NCI-H2107 treated with DMSO at 0.1 percent for 48 hours (cell line): ENCODE data around the gene SART1.
A peak's percentile ranks its signal among the peaks of the same experiment; 100 is the strongest.

Source experiments
- DNase-seq: peaks from one replicate; lab custom pipeline; 2025; ENCODE audit not compliant: unreplicated experiment; lab: John Stamatoyannopoulos, UW

Gene SART1, protein sequence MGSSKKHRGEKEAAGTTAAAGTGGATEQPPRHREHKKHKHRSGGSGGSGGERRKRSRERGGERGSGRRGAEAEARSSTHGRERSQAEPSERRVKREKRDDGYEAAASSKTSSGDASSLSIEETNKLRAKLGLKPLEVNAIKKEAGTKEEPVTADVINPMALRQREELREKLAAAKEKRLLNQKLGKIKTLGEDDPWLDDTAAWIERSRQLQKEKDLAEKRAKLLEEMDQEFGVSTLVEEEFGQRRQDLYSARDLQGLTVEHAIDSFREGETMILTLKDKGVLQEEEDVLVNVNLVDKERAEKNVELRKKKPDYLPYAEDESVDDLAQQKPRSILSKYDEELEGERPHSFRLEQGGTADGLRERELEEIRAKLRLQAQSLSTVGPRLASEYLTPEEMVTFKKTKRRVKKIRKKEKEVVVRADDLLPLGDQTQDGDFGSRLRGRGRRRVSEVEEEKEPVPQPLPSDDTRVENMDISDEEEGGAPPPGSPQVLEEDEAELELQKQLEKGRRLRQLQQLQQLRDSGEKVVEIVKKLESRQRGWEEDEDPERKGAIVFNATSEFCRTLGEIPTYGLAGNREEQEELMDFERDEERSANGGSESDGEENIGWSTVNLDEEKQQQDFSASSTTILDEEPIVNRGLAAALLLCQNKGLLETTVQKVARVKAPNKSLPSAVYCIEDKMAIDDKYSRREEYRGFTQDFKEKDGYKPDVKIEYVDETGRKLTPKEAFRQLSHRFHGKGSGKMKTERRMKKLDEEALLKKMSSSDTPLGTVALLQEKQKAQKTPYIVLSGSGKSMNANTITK

DNA sequence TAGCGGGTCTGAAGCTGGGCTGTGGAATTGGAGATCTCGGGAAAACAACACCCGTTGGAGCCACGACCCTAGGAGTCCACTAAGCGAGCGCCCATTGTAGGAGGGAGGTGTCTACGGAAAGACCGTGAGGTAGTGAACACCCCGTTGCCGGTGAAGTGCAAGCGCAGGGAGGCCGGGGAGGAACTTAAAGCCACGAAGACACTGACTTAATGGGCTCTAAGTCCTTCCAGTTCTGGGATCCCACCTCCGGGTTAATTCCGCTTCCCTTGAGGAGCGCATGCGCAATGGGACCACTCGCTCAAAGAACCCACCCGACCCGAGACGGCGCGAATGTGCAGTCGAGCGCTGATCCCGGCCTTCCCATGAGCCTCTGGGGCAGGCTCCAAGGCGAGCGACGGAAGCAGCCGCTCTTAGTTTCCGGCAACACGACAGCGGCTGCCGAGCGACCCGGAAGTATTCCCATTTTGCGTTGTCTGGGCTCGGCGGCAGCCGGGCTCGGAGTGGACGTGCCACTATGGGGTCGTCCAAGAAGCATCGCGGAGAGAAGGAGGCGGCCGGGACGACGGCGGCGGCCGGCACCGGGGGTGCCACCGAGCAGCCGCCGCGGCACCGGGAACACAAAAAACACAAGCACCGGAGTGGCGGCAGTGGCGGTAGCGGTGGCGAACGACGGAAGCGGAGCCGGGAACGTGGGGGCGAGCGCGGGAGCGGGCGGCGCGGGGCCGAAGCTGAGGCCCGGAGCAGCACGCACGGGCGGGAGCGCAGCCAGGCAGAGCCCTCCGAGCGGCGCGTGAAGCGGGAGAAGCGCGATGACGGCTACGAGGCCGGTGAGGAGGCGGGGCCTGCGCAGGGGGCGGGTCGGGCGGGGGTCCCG is at the start of gene SART1:
SART1 (plus strand) TSS at position 468 of the 874 bp plus-strand sequence; CDS start at position 515, 47 bp downstream.
- DNase-seq, result peak; percentile 88

DNA sequence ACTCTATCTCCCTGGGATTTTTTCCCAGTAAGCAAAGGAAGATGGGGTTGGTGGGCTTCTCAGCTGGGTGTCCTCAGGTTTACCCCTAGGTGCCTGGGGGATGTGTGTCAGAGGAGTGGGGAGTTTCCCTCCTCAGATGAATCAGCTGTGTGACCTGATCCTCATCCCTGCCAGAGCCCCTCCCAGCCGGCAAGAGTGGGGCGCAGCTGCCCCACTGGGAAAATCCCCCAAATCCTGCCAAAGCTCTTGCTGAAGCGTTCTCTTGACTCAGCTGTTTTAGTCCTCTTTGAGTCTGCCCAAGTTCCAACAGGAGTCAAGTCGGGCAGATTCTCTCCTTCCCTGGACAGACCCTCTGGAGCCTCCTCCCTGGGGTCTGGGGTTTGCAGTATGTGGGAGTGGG is 48.7 kb upstream of the SART1 start:
- no peak for DNase-seq

DNA sequence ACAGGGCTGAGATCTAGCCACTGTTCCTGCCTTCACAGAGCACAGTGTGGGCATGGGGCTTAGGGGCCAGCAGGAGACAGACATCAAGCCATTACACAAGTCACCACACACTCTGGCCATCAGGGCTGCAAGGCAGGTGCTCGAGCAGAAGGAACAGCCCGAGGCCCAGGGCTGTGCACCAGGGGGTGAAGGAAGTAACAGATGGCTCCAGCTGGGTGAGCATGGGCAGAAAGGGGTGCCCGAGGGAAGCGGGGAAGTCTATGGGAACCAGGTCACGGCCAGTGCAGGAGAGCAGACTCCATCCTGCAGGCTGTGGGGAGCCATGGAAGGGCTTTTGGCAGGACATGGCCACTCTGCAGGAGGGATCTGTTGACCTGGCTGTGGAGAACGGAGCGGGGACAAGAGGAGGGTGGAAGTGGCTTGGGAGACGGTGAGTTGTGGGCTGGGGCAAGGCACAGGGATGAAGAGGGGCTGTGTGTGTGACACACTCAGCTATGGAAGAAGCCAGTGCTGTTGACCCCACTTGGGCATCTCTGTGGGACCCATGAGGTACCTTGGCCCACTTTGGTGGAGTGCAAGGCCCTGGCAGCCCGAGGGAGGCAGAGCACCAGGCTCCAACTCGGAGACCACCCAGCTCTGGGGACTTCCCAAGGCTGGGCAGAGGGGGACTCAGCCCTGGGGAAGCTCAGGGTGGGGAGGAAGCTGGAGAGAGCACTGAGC is 46.3 kb upstream of the SART1 start:
- DNase-seq, result no peak

DNA sequence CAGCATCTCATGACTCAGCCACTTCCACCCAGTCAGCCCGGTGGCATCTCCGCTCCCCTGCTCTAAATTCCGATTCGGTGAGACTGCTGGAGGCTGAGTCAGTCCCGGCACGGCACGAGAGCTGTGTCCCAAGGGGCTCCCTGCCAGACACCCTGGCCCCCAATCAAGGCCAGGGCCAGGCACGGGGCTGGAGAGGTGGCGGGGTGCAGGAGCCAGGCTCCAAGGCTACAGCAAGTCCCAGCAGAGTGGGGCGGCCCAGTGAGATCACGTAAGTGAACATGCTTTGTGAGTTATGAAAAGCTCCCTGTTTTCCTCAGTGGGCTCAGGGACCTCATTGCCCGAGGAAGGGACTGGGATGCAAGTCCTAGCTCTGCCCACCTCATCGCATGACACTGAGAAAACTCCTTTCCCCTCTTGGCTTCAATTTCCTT is 45.7 kb upstream of the SART1 start:
- no peak for DNase-seq

DNA sequence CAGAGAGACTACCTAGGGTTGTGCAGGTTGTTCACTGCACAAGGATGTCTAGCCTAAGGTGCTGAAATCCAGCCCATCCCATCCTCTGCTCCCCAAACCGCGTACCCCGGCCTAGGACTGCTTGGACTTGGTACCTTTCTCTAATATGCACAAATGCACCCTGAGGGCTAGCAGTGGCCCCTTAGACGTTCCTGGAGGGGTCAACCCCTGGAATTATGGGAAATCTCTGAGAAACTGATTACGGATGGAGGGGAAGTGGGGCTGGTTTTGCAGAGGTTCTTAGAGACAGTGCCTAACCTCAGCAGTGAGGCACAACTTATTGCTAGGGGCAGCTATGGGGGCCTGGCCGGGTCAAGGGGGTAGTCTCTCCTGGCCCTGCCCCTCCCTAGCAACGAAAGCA is 45.1 kb upstream of the SART1 start:
- no peak for DNase-seq

DNA sequence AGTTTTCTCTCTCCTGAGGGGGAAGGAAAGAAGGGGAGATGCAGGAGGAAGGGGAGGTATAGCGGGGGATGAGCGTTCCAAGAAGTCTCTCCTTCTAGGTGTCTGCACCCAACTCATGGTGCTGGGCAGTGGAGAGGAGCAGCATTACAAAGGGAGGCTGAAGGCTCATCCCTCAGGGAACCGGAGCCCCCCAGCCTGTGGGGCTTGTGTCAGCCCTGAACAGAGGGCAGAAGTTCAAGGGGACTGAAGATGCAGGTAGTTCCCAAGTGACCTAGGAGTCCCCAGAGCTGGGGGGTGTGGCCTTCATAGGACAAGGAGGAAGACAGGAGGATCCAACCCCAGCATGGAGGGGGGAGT is 44.5 kb upstream of the SART1 start:
- DNase-seq, result no peak

DNA sequence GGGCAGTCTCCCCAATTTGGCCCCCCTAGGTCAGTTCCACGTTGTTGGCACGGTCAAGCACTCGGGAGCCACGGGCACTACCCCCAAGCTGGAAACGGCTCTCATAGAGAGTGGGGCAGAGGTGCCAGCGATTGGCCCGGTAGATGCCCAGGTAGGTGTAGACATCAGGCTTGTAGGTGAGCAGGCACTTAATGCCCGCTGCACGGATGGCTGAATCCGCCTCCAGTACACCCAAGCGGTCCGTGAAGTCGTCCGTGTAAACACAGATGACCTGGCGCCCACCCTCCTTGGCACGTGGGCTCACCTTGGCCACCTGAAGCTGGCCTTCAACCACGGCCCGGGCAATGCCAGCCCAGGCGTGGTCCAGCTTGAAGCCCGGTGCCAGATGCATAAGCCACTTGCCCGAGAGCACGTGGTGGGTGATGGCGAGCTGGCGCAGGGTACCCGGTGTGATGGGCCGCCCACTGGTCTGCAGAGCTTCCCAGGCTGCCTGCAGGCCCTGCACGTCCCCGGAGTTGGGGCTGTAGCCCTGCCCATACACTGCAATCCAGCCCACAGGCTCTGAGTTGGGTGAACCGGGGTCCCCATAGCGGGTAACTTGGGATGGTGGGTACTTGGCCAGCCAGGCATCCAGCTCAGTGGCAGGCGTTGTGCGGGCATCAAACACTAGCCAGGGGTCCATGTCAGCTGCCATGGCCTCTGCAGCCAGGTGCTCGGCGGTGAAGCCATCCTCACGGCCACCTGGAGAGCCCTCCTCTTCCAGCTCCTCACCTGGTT is 43.9 kb upstream of the SART1 start:
- DNase-seq, result no peak

DNA sequence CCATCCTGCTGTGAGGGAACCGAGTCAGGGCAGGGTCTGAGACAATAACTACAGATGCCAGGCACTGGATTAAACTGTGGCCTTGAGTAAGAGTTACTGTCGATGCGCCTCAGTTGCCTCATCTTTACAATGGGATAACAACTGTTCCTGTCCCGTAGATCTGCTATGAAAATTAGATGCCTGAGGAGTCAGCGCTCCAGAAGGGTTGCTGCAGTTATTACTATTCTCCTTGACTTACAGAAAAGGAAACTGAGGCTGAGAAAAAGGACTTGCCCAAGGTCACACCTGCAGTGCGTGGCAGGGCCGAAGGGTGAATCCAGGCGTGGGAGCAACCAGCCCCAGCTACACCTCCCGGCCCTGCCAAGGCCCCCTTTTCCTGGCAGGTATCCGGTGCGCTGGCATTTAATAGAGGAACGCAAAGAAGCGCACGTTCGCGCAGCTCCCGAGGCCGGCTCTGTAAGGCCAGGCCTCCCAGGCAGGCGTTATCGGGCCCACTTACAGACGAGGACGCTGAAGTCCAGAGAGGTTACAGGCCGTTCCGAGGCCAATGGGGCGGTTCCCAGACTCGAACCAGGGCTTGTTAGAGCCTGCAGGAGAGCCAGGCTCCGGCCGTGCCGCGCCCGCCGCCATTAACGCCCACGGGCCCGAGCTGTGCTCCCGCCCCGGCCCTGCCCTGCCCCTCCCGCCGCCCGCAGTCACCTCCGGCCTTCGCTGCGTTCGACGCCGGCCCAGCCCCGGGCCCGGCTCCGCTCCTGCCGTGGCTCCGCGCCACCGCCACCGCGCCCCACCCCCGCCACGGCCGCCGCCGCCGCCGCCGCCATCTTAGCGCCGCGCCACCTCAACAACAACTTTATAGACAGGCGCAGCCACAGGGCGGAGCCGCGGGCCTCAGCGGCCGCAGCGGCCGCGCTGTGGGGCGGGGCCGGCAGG is 43.1 kb upstream of the SART1 start, which contains the start of gene C11orf68:
C11orf68 (minus strand) TSS at position 852 of the 930 bp plus-strand sequence; CDS start at position 821, 31 bp downstream.
- no peak for DNase-seq

DNA sequence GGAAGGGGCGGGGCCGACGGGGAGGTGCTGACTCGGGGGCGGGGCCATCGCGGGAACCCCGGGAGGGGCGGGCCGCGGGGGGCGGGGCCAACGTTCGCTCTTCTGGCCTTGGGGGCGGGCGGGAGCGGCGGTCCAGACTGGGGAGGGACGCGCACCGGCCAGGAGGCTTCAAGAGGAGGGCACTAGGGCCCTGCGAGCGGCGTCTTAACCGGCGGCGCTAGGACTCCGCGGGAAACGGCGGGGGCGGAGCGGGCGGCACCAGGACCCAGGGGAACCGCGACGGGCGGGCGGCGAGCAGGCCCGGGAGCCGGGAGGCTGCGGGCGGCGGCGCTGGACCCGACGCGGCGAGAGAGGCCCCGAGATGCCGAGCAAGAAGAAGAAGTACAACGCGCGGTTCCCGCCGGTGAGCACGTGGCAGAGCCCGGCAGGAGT is 42.4 kb upstream of the SART1 start, which contains the start of gene DRAP1:
DRAP1 (plus strand) TSS at position 286 of the 432 bp plus-strand sequence; CDS start at position 362, 76 bp downstream.
- DNase-seq, result peak; percentile 89

DNA sequence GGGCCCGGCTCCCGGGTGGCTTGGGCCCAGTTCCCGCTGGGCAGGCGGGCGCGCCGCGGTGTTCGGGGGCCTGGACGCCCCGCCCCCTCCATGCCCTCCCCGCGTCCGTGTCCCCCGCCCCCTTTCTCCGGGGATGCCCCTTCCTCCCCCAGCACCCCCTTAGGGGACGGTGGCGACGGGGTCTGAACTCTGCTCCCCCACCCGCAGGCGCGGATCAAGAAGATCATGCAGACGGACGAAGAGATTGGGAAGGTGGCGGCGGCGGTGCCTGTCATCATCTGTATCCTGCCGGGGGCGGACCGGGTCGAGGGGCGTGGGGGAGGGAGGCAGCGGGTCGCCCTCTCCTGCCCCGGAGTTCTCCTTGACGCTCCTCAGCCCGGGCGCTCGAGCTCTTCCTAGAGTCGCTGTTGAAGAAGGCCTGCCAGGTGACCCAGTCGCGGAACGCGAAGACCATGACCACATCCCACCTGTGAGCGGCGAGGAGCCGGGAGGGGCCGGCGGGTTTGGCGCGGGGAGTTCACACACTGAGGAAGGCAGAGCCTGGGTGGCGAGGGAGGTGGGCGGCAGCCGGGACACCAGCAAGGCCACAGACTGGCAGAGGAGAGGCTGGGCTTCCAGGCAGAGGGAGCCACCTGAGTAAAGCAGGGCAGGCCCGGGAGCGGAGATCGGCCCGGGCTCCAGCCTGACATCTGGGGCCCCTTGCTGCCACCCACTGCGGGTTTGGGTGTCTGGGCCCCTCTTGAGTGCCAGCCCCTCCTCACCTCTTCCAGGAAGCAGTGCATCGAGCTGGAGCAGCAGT is 41.8 kb upstream of the SART1 start:
- no peak for DNase-seq

DNA sequence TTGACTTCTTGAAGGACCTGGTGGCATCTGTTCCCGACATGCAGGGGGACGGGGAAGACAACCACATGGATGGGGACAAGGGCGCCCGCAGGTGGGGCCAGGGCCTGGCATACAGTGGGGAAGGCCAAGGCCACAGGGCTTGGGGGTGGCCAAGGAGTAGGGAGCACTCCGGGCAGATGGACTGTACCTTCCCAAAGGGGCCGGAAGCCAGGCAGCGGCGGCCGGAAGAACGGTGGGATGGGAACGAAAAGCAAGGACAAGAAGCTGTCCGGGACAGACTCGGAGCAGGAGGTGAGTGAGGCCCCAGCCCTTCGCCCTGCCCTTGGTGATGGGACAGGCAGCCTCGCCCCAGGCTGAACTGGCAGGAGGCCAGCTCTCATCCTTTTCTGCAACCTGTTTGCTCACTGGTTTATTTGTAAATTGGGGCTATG is 41.1 kb upstream of the SART1 start:
- DNase-seq, result no peak

DNA sequence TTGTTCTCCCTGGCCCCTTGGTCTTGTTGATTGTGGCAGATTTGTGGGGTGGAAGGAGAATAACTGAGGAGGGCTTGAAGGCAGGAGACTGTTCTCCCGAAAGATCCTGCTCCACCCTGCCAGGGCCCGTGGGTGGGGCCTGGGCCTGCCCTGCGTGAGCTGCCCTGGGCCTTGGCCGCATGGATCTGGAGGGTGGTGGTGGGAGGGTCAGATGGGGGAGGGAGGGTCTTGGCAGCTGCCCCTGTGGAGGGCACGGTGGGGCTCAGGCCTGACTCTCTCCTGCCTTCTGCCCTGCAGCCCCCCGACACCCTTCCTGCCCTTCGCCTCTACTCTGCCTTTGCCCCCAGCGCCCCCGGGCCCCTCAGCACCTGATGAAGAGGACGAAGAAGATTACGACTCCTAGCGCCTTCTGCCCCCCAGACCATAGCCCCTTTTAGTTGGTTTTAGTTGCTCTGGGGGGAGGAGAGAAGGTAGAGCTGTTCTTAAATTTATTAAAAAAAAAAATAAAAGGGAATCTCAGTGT is 40.4 kb upstream of the SART1 start:
- no peak for DNase-seq

DNA sequence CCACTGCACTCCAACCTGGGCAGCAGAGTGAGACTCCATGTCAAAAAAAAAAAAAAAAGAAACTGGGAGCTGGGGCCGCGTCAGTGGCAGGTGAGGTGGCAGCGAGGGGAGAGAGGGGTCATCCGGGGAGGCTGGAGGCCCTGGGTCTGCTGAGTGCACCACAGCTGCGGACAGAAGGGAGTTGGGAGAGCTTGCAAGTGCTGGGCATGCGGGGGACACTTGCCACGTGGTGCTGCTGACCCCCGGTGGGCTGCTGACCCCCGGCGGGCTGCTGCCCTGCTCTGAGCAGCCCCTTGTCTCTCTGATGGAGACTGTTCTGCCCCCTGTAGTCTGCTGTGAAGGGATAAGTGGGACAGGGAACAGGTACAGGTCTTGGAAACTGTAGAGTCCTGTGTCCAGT is 39.7 kb upstream of the SART1 start:
- no peak for DNase-seq

DNA sequence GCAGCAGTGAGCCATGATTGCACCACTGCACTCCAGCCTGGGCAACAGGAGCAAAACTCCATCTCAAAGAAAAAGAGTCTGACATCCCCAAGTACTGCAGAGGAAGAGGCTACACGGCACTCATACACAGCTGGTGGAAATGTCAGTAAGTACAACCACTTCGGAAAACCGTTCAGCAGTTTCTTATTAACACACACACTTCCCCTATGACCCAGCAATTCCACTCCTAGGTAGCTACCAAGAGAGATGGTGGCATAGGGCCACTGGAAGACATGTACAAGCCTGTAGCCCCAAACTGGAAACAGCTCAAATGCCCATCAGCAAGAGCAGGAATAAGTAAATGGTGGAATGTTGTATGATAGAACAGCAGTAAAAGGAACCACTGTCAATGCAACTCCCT is 39.0 kb upstream of the SART1 start:
- DNase-seq, result no peak

DNA sequence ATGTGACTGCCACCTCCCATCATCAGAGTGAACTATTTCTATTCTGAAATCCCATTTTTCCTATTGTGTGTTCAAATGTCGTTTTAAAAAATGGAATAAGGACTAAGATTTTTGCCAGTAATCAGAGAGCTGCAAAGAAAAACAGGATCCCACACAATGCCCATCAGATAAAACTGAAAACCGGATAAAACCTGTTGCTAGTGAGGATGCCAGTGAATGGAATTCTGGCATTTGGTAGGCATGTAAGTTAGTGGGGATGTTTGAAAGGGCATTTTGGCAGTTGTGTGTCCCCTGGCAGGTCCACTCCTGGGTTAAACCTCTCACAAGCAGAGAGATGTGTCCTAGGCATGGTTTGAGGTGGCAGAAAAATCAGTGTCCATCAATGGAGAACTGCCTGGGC is 36.1 kb upstream of the SART1 start:
- no peak for DNase-seq

DNA sequence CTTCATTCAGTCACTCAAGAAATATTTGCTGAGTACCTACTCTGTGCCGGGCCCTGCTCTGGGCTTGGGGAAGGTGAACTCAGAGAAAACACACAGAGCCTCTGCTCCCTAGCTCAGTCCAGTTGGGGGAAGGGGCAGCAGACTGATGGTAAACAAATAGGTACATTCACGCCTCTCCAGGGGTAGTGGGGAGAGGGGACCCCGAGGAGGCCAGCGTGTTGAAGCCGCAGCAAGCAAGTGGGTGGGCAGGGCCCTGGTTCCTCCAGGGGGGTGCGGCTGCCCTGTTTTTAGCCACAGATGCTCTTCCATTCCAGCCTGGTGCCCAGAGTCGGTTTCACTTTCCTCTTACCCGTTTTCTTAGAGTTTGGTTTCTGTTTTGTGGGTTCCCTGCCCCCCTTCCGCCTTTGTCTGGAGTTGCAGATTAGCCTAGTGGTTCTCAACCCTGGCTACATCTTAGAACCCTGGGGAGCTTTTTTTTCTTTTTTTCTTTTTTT is 33.6 kb upstream of the SART1 start:
- DNase-seq, result no peak

DNA sequence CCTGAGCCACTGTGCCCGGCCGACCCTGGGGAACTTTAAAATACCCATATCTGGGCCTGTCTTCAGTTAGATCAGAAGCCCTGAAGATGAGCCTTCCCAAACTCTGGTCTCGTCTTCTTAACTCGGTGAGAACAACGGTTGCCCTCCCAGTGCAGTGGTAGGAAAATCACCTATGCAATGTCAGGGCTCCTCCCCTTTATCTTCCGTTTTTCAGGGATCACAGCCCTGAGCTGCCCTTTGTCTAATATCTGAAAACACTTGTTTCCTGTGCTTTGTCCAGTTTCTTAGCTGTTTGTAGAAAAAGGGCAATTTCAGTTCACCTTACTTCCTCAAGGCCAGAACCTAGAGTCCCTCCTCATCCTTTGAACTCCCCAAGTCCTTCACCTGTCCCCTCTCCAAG is 32.9 kb upstream of the SART1 start:
- DNase-seq, result no peak
